ENCODE data around the gene ZMAT3. TPM values are rescaled to one million over a fixed set of nuclear protein-coding genes. Genes with fewer than 3 reads are reported as not detected.
"Not testable (repeated sequence)": the region's sequence is repeated elsewhere in the genome, so short reads cannot be mapped to it uniquely, and the experiment has no call there.

ZMAT3 gene, protein sequence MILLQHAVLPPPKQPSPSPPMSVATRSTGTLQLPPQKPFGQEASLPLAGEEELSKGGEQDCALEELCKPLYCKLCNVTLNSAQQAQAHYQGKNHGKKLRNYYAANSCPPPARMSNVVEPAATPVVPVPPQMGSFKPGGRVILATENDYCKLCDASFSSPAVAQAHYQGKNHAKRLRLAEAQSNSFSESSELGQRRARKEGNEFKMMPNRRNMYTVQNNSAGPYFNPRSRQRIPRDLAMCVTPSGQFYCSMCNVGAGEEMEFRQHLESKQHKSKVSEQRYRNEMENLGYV
- 13.8 and 20.5 TPM in 2 replicates for total RNA-seq (2012; rRNA removed)

DNA sequence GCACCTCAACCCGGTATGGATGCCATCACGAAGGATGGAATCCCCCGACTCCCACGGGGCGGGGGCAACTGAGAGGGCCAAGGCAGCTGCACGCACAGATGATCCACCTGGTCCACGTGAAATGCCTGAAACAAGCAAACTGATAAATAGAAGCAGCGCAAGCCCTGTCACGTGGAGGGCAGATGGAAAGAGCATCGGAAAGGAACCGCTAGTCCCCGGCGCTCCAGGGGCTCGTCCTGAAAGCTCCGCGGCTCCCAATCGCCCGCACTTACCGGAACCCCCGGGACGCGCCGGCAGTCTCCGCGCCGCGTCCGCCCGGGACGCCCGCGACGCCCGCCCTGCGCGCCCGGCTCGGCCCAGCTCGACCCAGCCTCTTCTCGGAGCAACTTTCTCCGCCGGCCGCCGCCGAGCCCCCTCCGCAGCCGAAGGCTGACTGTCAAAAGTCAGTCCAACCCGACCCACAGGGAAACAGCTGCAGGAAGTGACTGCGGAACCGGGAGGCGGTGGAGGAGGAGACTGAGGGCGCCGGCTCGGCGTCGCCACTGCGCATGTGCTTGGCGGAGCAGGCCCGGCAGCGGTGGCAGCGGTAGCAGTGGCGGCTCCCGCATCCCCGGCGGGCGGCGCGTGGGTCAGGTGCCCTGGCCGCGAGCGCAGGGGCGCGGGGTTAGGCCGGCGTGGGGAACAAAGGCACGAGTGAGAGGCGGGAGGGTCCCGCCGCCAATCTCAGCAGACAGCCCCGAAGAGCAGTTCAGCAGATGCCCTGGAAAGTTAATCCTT is at the start of gene ZMAT3:
ZMAT3 (minus strand) TSS at position 487 of the 777 bp plus-strand sequence. CDS start 4,057 bp downstream, outside the sequence.
- Histone ChIP-seq H3K9ac (ENCODE audit: low read depth, low read length) (peak within 1 kb of the TSS; percentile 90), H3K27me3 (ENCODE audit: control insufficient read depth, insufficient read depth, low read length) (no peaks in the 10 kb centered on the region), H3K4me1 (ENCODE audit: control insufficient read depth, insufficient read depth, low read length) (peaks cover 23% of the 10 kb centered on the region), H3K4me3 (ENCODE audit: low read length) (peak within 1 kb of the TSS; percentile 91), H3K36me3 (ENCODE audit: insufficient read depth, low read length) (peaks cover 16% of the 10 kb centered on the region), H3K4me2 (ENCODE audit: low read length) (peak within 1 kb of the TSS; percentile 96), H3K9me3 (replicated peaks; ENCODE audit: low read length) (no peaks in the 10 kb centered on the region)

DNA sequence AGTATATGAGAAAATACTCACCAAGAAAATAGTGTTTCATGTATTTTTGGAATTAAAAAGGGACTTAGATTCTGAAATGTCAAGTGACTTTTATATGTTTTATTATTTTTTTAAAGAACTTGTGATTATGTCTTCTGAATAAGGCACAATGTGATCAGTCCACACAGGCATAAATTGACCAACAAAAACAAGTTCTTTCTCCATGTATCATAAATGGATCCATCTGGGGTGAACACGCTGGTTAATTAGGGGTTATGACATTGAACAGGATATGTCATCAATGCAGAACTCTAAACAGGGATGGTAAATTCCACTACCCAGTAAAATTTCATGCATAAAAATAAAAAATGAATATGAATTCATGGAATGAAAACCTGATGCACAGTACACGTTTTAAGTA is 45.2 kb upstream of the ZMAT3 start:
- H3K4me1 ChIP-seq (ENCODE audit: control insufficient read depth, insufficient read depth, low read length): peaks cover 17% of the 10 kb centered on the region
- H3K4me3 ChIP-seq (ENCODE audit: low read length): no peak overlapping the region
- H3K9ac ChIP-seq (ENCODE audit: low read depth, low read length): no peak overlapping the region
- H3K36me3 ChIP-seq (ENCODE audit: insufficient read depth, low read length): no peaks in the 10 kb centered on the region
- H3K27me3 ChIP-seq (ENCODE audit: control insufficient read depth, insufficient read depth, low read length): no peaks in the 10 kb centered on the region
- H3K9me3 ChIP-seq (replicated peaks; ENCODE audit: low read length): no peaks in the 10 kb centered on the region
- no peak overlapping the region for H3K4me2 ChIP-seq (ENCODE audit: low read length)

DNA sequence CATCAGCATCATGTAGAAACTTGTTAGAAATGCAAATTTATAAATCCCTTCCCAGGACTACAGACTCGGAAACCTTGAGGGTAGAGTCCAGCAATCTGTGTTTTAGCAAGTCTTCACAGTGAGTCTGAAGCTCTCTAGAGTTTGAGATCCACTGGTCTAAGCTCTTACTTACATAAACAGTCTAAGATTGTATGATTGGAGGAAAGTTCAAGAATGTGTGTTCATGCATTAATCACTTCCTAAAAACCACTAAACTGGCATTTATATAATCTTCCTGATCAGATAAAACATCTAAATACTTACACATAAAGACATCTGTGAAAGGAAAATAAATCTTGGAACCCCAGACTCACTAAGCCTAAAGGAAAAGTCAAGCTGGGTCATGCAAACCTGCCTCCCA is 43.8 kb upstream of the ZMAT3 start:
- H3K36me3 ChIP-seq (ENCODE audit: insufficient read depth, low read length); H3K27me3 ChIP-seq (ENCODE audit: control insufficient read depth, insufficient read depth, low read length): not testable (repeated sequence)

DNA sequence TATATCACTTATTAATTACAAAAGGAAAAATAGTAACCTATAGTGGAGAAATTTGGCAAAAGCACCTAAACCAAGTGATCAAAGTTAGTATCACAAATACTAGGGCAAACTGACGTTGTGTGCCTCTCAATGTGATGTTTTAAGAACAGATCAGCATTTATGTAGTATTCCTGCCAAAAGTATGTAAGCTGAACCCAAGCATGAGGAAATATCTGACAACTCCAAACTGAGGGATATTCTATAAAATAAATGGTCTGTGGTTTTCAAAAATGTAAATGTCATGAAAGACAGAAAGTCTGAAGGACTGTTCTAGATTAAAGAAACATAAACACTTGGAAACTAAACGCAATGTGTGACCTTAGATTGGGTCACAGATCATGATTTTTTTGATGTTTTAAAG is 42.3 kb upstream of the ZMAT3 start:
- H3K36me3 ChIP-seq (ENCODE audit: insufficient read depth, low read length): no peaks in the 10 kb centered on the region
- H3K4me1 ChIP-seq (ENCODE audit: control insufficient read depth, insufficient read depth, low read length): peaks cover 17% of the 10 kb centered on the region
- H3K27me3 ChIP-seq (ENCODE audit: control insufficient read depth, insufficient read depth, low read length): no peaks in the 10 kb centered on the region
- no peak overlapping the region for H3K9ac ChIP-seq (ENCODE audit: low read depth, low read length)
- H3K9me3 ChIP-seq (replicated peaks; ENCODE audit: low read length): no peaks in the 10 kb centered on the region
- H3K4me3 ChIP-seq (ENCODE audit: low read length): no peak overlapping the region
- no peak overlapping the region for H3K4me2 ChIP-seq (ENCODE audit: low read length)

More for the DNA sequence above, 43.8 kb upstream of the ZMAT3 start:
- H3K9me3 ChIP-seq (replicated peaks; ENCODE audit: low read length); H3K9ac ChIP-seq (ENCODE audit: low read depth, low read length); H3K4me3 ChIP-seq (ENCODE audit: low read length): not testable (repeated sequence)
- Histone ChIP-seq H3K4me2 (ENCODE audit: low read length) (peak overlapping the region; percentile 39), H3K4me1 (ENCODE audit: control insufficient read depth, insufficient read depth, low read length) (peaks cover 17% of the 10 kb centered on the region)

DNA sequence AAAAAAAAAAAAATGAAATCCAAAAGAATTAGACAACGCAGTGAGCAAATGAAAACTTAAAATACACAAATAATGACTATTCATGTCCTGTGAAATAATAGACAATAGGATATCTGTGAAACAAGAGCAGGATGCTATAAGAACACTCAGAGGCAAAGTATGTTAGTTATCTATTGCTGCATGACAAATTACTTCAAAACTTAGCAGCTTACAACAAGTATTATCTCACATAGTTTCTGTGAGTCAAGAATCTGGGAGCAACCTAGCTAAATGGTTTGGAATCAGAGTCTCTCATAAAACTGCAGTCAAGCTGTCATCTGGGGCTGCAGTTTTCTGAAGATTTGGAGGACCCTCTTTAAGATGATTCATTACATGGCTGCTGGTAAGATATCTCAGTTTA is 36.5 kb upstream of the ZMAT3 start:
- H3K36me3 ChIP-seq (ENCODE audit: insufficient read depth, low read length): no peaks in the 10 kb centered on the region
- H3K9me3 ChIP-seq (replicated peaks; ENCODE audit: low read length): no peaks in the 10 kb centered on the region
- H3K9ac ChIP-seq (ENCODE audit: low read depth, low read length): peak overlapping the region; percentile 35

DNA sequence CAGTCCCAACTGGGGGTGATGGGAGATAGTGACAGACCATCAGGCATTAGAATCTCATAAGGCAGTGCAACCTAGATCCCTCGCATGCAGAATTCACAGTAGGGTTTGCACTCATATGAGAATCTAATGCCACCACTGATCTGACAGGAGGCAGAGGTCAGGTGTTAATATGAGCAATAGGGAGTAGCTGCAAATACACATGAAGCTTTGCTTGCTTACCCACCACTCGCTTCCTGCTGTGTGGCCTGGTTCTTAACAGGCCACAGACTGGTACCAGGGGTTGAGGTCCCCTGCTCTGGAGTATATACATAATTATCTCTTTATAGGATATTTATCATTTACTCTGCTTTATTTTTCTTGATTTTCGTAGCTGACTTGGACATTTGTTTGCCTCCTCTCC is 36.0 kb upstream of the ZMAT3 start:
- Histone ChIP-seq H3K4me2 (ENCODE audit: low read length) (peak overlapping the region; percentile 4), H3K27me3 (ENCODE audit: control insufficient read depth, insufficient read depth, low read length) (no peaks in the 10 kb centered on the region), H3K4me1 (ENCODE audit: control insufficient read depth, insufficient read depth, low read length) (peaks cover 11% of the 10 kb centered on the region), H3K36me3 (ENCODE audit: insufficient read depth, low read length) (no peaks in the 10 kb centered on the region), H3K9me3 (replicated peaks; ENCODE audit: low read length) (no peaks in the 10 kb centered on the region), H3K4me3 (ENCODE audit: low read length) (no peak overlapping the region), H3K9ac (ENCODE audit: low read depth, low read length) (peak overlapping the region; percentile 35)

More for the DNA sequence above, 36.5 kb upstream of the ZMAT3 start:
- Histone ChIP-seq H3K4me1 (ENCODE audit: control insufficient read depth, insufficient read depth, low read length) (peaks cover 11% of the 10 kb centered on the region), H3K4me2 (ENCODE audit: low read length) (peak overlapping the region; percentile 4), H3K4me3 (ENCODE audit: low read length) (no peak overlapping the region), H3K27me3 (ENCODE audit: control insufficient read depth, insufficient read depth, low read length) (no peaks in the 10 kb centered on the region)

DNA sequence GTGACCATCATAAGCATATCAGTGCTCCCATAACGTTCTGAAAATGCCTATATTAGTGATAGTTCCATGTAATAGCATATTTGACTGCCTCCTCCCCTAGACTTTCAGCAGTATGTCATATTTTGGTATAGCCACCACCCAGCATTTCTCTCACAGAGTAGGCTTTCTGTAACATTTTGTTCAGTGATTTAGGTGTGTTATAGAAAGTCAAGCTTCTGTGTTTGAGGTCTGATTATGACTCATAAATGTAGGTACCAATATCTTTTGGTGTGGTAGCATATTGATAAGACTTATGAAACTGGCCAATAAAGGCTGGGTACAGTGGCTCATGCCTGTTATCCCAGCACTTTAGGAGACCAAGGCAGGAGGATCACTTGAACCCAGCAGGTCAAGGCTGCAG is 34.3 kb upstream of the ZMAT3 start:
- Histone ChIP-seq H3K4me1 (ENCODE audit: control insufficient read depth, insufficient read depth, low read length) (peaks cover 14% of the 10 kb centered on the region), H3K9ac (ENCODE audit: low read depth, low read length) (no peak overlapping the region), H3K4me2 (ENCODE audit: low read length) (no peak overlapping the region), H3K27me3 (ENCODE audit: control insufficient read depth, insufficient read depth, low read length) (no peaks in the 10 kb centered on the region), H3K9me3 (replicated peaks; ENCODE audit: low read length) (no peaks in the 10 kb centered on the region), H3K36me3 (ENCODE audit: insufficient read depth, low read length) (no peaks in the 10 kb centered on the region), H3K4me3 (ENCODE audit: low read length) (no peak overlapping the region)

DNA sequence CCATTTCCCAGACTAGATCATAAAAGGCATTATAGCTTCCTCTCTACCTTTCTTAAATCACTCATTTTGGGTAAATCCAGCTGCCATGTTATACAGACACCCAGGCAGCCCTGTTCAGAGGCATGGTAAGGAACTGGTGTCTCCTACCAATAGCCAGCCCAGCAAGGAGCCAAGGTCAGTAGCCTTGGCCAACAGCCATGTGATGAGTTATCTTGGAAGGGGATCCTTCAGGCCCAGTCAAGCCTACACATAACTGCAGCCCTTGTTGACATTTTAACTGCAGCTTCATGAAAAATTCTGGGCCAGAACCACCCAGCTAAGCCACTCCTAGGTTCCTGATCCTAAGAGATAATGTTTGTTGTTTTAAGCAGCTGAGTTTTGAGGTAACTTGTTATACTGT is 29.0 kb upstream of the ZMAT3 start:
- H3K36me3 ChIP-seq (ENCODE audit: insufficient read depth, low read length): no peaks in the 10 kb centered on the region
- no peak overlapping the region for H3K9ac ChIP-seq (ENCODE audit: low read depth, low read length)
- no peak overlapping the region for H3K4me2 ChIP-seq (ENCODE audit: low read length)
- H3K4me1 ChIP-seq (ENCODE audit: control insufficient read depth, insufficient read depth, low read length): peaks cover 22% of the 10 kb centered on the region
- no peak overlapping the region for H3K4me3 ChIP-seq (ENCODE audit: low read length)
- no peaks in the 10 kb centered on the region for H3K27me3 ChIP-seq (ENCODE audit: control insufficient read depth, insufficient read depth, low read length)
- H3K9me3 ChIP-seq (replicated peaks; ENCODE audit: low read length): no peaks in the 10 kb centered on the region

DNA sequence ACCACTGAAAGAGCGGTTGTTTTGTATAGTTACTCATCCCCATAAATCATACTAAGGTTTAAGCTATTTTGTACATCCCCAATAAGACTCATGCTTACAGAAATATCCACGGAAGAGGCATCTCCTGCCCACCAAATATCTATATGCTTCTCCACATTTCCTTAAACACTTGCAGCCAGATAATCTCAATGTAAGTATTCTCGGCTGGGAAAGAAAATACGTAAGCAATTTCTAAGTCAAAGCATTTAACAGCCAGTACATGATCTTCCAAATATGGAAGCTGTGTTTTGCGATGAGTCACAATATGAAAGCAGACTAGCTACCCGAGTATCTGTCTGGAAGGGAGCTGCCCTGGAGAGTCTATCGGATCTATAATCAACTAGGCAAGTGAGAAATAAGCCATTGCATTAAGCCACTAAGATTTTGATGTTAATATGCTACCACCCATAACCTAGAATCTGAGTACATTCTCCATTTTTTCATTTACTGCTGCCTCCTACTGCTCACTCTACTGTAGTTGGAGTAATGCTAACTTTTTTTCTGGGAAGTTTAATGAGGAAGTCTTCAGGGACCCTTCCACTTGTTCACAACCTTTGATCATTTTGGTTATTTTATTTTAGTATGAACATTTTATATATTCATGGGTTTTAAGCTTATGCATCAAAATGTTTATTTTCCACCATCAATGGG is 26.9 kb upstream of the ZMAT3 start:
- no peak overlapping the region for H3K9ac ChIP-seq (ENCODE audit: low read depth, low read length)
- peak overlapping the region; percentile 33 for H3K4me3 ChIP-seq (ENCODE audit: low read length)
- peak overlapping the region; percentile 61 for H3K4me2 ChIP-seq (ENCODE audit: low read length)
- H3K9me3 ChIP-seq (replicated peaks; ENCODE audit: low read length): no peaks in the 10 kb centered on the region
- H3K27me3 ChIP-seq (ENCODE audit: control insufficient read depth, insufficient read depth, low read length): no peaks in the 10 kb centered on the region
- no peaks in the 10 kb centered on the region for H3K36me3 ChIP-seq (ENCODE audit: insufficient read depth, low read length)
- H3K4me1 ChIP-seq (ENCODE audit: control insufficient read depth, insufficient read depth, low read length): peaks cover 26% of the 10 kb centered on the region

DNA sequence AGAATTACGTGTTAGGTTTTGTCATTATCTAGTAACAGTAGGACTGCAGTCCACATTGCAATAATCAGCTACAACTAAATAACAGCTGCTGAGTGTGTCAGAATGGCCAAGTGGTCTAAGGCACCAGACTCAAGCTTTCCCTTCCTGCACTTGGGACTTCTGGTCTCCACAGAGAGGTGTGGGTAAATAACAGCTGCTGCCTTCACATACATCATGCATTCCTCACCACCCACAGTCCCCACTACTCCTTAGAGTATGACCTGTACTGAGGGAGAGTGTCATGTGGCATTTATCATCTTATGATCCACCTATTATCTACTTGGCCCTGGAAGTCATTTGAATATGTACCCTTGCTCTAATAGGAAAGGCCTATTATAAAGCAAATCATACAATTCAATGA is 22.2 kb upstream of the ZMAT3 start:
- no peak overlapping the region for H3K4me3 ChIP-seq (ENCODE audit: low read length)
- H3K27me3 ChIP-seq (ENCODE audit: control insufficient read depth, insufficient read depth, low read length): no peaks in the 10 kb centered on the region
- H3K4me1 ChIP-seq (ENCODE audit: control insufficient read depth, insufficient read depth, low read length): peaks cover 22% of the 10 kb centered on the region
- H3K9me3 ChIP-seq (replicated peaks; ENCODE audit: low read length): no peaks in the 10 kb centered on the region
- H3K36me3 ChIP-seq (ENCODE audit: insufficient read depth, low read length): no peaks in the 10 kb centered on the region
- no peak overlapping the region for H3K4me2 ChIP-seq (ENCODE audit: low read length)
- no peak overlapping the region for H3K9ac ChIP-seq (ENCODE audit: low read depth, low read length)

DNA sequence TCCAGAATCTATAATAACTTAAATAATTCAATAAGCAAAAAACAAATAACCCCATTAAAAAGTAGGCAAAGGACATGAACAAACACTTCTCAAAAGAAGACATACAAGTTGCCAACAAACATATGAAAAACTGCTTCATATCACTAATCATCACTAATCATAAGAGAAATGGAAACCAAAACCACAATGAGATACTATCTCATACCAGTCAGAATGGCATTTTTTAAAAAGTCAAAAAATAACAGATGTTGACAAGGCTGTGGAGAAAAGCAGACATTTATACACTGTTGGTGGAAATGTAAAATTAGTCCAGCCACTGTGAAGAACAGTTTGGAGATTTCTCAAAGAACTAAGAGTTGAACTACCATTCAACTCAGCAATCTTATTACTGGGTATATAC is 19.5 kb upstream of the ZMAT3 start:
- Histone ChIP-seq H3K4me3 (ENCODE audit: low read length) (no peak overlapping the region), H3K9ac (ENCODE audit: low read depth, low read length) (no peak overlapping the region), H3K4me1 (ENCODE audit: control insufficient read depth, insufficient read depth, low read length) (peaks cover 9% of the 10 kb centered on the region), H3K27me3 (ENCODE audit: control insufficient read depth, insufficient read depth, low read length) (no peaks in the 10 kb centered on the region), H3K9me3 (replicated peaks; ENCODE audit: low read length) (no peaks in the 10 kb centered on the region), H3K36me3 (ENCODE audit: insufficient read depth, low read length) (no peaks in the 10 kb centered on the region), H3K4me2 (ENCODE audit: low read length) (no peak overlapping the region)

All from skeletal muscle satellite cell (primary cell).